GDM1 (cell line): ENCODE data around the gene FRMD4B.

Experiments
- DNase-seq: peaks from one replicate; lab custom pipeline; 2025; lab: John Stamatoyannopoulos, UW

Gene FRMD4B

DNA sequence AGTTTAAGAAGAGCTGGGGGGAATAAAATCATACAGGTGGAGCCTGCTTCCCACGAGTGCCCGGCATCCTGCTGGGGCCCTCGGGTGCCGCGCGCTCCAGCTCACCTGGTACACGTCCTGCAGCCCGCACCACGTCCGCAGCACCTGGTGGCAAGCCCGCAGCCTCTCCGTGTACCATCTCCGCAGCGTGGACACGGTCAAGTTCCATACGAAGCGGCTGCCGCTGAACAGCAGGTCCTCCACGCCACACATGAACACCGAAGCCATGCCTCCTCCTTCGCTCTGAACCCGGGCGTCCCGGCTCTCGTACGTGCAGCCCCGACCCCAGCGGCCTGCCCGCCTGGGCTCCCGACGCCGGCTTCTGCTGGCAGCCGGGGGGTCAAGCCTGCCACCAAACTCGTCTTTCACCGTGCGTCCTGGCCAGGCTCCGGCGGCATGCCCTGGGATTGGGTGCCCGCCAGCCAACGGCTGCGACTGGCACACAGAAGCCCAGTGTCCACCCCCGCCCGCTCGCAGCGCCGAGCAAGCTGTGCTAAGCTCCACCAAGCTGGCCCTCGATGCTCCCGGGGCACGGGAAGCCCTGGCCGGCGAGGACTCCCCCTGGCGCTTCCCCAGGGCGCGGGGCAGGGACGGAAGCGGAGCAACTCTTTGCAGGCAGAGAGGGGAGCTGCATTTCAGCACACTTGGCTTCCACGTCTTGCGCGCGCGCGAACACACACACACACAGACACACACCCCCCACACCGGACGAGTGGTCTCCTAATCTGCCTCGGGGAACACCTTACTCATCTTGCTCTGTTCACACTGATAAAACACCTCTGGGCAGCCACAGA lies at the start of gene FRMD4B:
Gene FRMD4B, minus strand, starts transcription at position 366 of the 833 bp plus-strand sequence. Its CDS starts 99 bp downstream, at position 267.
- peak; percentile 41 for DNase-seq

DNA sequence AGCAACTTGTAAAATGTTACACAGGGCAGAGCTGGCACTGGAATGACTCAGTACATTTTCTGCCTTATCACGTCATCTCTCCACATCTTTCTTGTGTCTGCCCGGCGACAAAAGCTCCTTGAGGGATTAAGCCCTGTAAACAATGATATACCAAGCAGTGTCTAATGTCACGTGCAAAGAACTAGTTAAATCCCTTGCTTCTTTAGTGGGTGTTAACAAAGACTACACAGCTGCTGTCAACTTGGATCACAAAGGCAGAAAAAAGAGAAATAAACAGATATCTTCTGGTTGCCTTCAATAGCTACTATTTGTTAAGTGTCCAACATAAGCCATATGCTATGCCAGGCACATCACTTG lies 48.1 kb upstream of the FRMD4B start:
- no peak for DNase-seq

DNA sequence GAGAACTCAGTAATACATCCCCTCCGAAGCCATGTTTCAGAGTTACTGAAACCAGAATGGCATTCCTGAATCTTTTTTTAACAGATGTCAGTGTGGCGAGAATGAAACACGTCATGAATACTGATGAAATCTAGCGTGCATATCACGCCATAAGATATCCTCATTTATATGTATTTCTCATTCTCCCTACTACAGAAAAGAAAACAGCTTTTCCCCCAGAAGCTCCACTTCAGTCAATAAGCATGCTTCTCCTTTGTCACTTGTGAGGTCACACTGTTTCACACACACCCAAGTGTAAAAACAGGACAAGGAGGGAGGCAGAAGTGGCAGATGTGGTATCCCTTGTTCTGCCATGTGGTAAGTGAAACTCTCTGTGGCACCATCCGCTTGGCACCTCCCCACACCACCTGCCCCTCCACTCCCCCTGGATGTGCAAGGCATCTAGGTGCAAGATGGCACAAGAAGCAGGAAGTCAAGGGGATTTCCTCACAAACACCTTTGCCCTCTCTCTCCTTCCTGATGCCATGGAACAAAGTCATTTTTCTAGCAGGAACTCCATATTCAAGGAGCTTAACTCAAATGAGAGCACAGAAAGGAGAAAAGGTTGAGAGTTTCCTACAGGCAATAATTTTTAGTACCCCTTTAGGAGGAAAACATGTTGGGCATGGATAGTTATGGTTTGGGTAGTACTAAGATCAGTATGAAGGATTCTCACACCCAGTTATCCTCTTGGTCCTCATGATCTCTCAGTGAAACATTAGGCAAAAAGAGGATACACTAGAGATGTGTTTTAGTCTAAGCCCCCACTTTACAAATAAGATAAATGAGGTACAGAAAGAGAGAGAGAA lies 47.5 kb upstream of the FRMD4B start:
- DNase-seq, result no peak

DNA sequence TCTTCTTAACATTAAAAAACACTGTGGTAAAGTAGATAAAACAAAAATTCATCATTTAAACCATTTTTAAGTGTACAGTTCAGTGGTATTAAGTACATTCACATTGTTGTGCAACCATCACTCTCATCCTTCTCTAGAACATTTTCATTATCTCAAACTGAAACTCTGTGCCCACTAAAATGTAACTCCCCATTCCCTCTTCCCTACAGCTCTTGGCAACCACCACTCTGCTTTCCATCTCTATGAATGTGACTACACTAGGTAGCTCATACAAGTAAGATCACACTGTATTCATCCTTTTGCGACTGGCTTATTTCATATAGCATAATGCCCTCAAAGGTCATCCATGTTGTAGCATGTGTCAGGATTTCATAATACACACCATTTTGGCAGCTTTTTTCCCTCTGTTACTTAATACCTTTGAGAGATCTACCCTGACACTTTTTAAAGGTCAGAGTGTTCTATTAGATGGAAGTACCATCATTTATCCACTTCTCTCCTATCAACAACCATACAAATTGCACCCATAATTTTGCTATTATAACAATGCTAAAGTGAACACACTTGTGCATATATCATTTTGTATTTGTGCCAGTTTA lies 42.9 kb upstream of the FRMD4B start:
- DNase-seq, result no peak

DNA sequence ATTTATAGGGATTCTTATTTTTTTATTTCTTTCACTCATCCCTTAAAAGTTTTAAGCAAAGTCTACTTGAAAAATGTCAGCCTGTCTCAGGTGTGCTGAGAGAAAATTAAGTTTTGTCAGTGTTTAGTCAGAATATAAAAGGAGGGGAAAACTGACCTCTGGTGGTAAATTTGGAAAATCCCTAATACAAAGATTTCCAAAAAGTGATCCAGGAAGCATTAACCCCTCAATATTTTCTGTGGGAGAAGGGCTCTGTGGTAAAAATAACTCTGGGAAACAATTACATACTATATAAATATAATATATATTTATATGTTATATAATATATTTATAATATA lies 41.0 kb upstream of the FRMD4B start:
- no peak for DNase-seq

DNA sequence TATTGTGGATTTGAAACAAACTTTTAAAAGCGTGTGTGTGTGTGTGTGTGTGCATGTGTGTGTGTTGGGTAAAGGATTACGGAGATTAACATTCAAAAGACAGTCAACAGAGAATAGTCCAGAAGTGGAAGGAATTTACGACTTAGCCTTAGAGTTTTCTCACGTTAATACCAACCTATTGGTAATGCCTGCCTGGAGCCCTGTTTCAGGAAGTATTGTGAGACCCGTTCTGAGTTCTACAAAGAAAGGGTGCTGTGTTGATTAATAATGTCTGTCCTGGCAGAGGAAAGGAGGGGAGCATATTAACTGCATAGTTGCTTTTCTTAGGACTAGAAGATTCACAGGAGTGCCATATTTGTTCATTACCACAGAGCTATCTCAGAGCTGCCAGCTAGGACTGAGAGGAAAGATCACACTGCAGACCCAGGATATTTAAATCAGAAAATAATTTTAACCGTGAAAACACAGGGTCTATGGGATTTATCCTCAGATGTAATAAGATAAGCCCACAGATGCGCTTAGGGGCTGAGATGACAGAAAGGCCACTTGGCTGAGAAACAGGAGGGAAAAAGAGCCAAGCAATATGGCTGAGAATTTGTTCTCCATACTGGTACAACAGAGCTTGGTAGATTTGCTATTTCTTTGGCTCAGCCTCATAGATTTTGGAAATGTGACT lies 40.5 kb upstream of the FRMD4B start:
- no peak for DNase-seq

DNA sequence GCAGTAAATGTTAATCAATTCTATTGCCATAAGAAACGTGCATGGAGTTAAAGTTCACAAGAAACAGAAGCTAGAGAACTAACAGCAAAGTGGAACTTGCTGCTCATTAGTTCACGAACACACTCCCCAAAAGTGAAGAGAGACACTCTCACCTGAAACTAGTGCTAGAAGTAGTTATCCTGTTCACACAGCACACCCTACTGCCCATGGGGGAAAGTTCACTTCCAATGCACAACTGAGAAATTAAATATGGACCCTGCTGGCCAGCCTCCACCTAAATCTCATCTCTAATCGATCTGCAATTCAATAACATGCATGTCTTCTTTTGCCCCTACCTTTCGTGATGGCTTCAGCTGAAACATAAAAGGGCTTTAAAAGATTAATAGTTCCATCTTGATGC lies 39.4 kb upstream of the FRMD4B start:
- peak; percentile 19 for DNase-seq

DNA sequence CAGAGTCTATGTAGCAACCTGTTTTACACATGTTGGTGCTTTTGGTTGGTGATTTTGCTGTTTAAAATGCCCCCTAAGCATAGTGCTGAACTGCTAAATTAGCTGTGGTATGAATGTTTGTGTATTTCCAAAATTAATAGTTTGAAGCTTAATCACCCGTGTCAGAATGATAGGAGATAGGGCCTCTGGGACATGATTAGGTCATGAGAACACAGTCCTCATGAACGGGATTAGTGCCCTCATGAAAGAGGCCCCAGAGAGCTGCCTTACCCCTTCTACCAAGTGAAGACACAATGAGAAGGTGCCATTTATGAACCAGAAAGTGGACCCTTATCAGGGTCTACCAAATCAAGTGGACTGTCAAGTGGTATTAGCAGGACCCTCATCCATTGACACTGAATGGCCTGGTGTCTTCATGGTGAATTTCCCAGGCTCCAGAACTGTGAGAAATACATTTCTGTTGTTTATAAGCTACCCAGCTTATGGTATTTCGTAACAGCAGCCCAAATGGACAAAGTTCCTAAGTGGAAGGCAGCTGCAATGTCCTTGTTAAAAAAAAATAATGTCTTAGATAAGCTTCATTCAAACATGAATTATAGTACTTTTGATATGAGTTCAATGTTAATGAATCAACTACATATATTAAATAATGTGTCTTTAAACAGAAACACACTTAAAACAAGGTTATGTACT lies 37.7 kb upstream of the FRMD4B start:
- no peak for DNase-seq

DNA sequence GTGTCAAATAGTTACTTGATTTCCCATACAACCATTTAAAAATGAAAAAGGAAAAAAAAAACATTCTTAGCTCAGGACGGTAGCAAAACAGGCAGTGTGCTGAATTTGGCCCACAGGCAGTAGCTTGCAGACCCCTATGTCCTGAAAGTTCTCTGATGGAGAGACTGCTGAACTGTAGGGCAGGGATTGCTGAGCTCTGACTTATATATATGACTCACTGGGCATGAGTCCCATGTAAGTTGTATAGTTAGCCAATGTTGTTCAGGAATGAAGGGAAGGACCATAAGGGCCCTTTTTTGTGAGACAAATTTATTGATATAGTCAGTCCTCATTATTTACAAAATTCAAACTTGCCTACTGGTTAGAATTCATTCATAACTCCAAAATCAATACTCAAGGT lies 36.9 kb upstream of the FRMD4B start:
- no peak for DNase-seq

DNA sequence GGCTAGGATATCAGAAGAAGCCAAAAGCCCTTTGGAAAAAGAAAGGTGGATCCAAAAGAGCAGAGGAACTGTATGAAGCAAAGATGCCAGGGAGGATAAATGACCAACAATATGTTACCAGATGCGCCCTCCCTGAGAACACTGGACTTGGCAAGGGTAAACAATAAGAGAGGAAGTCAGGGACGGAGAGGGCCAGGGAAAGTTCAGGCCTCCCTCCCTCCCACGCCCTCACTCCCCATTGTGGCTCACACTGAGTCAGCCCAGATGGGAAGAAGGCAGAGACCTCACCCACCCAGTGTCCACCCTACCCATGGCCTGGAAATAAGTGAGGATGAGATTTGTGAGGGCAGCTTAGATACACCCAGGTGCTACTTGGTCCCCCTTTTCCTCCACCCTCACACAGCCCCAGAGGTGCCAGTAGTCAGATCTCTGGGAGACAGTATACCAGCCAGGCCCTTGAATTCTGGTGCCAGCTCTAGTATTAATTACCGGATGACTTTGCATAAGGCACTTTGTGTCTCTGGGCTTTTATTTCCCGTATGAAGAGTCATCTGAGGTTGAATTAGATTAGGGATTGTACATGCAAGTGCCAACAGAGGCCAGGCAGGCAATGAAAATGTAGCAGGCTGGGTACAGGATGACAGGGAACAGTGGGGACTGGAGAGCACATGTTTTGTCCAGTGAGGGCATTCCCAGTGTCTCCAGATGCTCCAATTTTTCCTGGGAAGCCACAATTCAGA lies 35.1 kb upstream of the FRMD4B start:
- no peak for DNase-seq

DNA sequence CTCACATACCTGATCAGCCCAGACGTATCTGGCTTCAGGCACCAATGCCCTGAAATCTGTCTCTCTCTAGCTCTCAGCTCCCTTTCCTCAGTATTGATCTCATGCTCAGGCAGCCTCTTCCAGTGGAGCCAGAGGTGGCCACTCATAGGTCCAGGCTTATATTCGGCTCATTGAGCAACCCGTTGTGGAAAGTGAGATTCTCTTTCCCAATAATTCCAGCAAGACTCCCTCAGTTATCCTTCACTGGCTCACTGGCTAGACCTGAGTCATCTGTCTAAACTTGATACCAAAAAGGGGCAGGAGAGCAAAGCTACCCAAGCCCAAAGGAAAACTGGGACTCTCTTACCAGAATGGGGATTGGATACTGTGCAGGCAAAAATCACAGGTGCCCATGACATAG lies 33.4 kb upstream of the FRMD4B start:
- no peak for DNase-seq

DNA sequence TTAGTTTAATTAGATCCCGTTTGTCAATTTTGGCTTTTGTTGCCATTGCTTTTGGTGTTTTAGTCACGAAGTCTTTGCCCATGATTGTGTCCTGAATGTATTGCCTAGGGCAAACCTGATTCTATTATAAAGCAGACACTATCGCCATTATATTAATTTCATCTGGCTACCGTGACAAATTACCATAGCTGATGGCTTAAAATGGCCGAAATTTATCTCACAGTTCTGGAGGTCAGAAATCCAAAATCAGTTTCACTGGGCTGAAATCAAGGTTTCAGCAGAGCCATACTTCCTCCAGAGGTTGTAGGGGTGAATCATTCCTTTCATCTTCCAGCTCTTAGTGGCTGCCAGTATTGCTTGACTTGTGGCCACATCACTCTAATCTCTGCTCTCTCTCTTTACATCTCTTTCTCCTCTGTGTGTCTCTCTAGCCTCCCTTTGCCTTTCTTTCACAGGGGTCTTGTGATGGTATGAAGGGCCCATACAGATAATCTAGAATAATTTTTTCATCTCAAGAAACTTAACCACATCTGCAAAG lies 31.7 kb upstream of the FRMD4B start:
- no peak for DNase-seq

DNA sequence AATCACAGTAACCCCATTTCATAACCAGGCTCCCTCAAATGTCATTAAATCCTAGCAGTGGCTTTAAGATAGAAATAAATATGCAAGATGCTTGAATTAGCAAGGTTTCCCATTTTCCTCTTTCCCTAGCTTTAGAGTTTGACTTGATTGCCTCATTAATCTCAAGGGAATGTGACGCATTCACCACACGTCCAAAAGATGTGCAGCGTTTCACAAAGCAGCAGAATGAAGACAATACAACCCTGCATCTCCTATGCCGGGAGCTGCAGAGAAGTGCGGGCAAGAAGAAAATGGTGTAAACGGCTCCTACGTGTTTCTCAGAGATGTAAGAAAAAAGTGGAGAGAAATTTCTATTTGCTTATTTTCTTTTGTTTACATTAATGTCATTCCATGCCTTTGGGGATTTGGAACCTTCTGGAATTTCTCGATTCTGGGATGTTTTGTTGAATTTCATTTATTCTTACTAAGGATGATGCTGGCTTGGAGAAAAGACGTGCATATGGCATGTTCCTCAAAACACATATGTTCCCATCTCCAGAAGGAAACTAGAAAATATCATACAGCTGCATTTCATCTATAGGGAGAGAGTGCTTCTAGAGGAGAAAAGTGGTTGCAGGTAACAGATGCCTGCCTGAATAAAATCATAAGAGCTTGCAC lies 27.8 kb upstream of the FRMD4B start:
- DNase-seq, result no peak

DNA sequence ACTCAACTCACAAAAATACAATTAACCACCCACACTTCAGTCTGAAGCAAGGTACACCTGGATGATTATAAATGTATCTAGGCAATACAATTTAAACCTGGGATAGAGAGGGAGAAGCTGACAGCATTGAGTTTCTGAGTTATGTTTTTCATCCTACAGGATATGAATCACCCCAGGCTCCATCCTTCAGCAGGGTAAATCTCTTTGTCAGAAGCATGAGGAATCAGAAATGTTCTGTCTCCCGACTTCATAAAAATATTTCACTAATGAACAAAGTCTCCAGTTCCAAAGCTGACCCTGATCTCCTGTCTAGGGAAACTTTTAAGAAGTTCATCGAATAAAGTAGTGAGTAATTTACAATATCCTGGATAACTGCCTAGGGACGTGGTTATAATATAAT lies 25.5 kb upstream of the FRMD4B start:
- no peak for DNase-seq

DNA sequence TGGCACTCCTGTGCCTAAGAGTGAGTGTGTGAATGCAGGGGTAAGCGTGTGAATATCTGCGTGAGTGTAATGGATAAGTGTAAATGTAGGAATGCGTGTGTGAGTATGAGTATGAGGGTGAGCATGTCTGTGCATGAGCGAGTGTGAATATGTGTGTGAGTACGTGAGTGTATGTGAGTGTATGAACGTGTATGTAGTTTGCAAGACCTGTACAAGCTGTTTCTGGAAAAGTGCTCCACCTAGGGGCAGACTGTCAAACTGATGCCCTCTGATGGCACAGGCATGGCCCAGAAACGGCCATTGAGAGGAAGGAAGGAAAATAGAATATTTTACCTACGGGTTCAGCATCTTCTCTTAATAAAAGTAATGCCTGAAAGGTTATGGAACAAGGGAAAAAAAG lies 24.4 kb upstream of the FRMD4B start:
- DNase-seq, result peak; percentile 61

DNA sequence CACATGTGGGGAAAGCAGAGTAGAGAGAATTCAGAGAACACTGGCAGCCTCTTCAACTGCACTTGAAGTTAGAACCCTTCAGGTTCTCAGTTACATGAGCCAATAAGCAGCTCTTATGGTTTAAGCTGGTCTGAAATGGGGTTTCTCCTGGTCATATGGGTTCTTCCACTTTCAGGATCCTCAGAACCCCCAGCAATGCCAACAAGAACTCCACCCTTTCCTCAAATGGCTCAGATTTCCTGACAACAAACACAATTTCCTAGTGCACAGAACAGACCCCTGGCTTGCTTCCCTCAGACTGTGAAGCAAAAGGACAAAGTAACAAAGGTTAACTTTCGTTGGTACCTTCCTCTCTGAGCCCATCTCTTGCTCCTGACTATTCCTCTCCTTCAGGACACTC lies 23.9 kb upstream of the FRMD4B start:
- no peak for DNase-seq

DNA sequence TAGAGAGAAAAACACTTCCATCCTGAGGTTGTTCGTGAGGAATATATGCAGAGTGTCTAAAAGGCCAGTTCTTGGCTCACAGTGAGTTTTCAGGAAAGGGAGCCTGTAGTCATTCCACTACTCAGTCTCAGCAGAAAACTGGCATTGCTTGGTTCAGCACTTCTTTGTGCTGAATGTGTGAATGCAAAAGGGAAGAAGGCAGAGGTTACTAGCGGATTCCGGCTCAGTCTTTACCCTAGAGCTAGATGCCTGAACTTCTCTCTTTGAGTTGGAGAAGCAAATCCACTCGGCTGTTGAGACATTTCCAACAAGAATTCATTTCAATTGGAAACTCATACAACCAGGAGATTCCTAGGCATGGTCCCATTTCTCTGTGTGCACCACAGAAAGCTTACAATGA lies 23.1 kb upstream of the FRMD4B start:
- no peak for DNase-seq

DNA sequence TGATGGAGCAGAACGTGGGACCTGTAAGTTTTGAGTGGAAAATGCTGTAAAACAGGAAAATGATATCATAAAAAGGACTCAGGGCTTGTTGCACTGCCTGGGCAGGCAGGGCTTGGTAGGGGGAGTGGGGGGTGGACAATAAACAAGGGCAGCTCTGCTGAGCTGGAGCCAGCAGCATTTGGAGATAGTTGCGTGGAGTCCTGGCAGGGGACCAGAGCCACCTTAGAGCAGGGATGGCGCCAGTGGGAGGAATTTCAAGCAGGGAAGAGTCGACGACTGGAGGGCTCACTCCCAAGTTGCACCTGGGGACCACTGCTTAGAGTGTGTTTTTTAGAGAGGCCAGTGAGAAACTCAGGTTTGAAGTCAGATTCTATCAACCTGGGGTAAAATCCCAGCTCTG lies 22.7 kb upstream of the FRMD4B start:
- DNase-seq, result no peak

DNA sequence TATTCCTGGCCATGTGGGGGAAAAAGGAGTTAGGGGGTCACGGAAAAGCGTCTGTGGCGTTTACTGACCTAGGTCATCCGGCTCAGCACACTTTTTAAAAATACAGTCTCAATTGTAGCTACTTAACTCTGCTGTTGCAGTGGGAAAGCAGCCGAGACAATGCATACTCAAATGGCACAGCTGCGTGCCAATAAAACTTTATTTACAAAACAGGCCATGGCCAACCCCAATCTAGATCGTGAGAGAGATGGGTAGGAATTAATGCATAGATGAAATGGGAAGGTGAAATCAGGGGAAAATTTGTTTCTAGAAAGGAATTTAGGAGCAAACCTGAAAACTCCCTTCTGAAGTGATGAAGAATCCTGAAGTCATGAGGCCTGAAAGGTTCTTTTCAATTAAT lies 22.0 kb upstream of the FRMD4B start:
- DNase-seq, result no peak

DNA sequence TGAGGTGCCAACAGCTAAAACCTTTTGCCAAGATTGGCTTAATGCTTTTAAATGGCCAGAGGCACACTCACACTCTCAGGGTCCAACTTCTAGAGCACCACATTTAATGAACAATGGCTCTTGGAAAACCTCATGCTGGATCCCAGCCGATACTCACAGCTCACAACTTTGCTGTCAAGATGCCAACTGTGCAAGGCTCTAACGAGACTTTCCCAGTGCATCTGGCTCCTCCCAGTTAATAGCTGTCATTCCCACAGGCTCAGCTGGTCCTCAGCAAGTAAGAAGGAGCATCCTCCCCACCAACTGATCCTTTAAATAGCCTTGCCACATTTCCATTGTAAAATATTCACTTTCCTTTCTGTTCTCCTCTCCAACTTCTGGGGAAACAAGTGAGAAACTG lies 20.3 kb upstream of the FRMD4B start:
- no peak for DNase-seq
